HepG2 (cell line): ENCODE data around the gene MROH2A. TPM values are rescaled to one million over a fixed set of nuclear protein-coding genes. Genes with fewer than 3 reads are reported as not detected.

Experiments
- ATF3 ChIP-seq: sonication (generic); formaldehyde crosslinking; IDR thresholded peaks from 2 replicates; pipeline ENCODE4 v1.4.0; 2020; ENCODE audit warnings: missing genetic modification reagents
- CBX1 ChIP-seq: IDR thresholded peaks from one replicate; pipeline ENCODE4 v1.6.1; 2016; ENCODE audit warnings: antibody characterized with exemption, low read depth
- FOSL1 ChIP-seq: sonication (generic); formaldehyde crosslinking; IDR thresholded peaks from 2 replicates; pipeline ENCODE4 v1.9.0; 2021; ENCODE audit warnings: missing genetic modification reagents, borderline replicate concordance
- KDM5B ChIP-seq: sonication (generic); formaldehyde crosslinking; IDR thresholded peaks from 2 replicates; pipeline ENCODE4 v1.4.0; 2020; ENCODE audit warnings: missing genetic modification reagents, mild to moderate bottlenecking, borderline replicate concordance
- MAFF ChIP-seq: IDR thresholded peaks from 2 replicates; pipeline ENCODE4 v1.6.1; 2011; ENCODE audit warnings: low read depth, low read length, improper control_type of control experiment
- MYNN ChIP-seq: sonication (generic); formaldehyde crosslinking; IDR thresholded peaks from 2 replicates; pipeline ENCODE4 v1.4.0; 2020; ENCODE audit warnings: mild to moderate bottlenecking, low read depth, missing genetic modification reagents
- NBN ChIP-seq: fragments of 450-650 bp; conservative IDR thresholded peaks from 2 replicates; pipeline ENCODE4 v1.6.1; 2017
- PHF5A ChIP-seq: IDR thresholded peaks from one replicate; pipeline ENCODE4 v1.6.1; 2018; ENCODE audit warnings: low read depth, missing genetic modification reagents; ENCODE audit not compliant: unreplicated experiment
- PLRG1 ChIP-seq: fragments of 450-650 bp; conservative IDR thresholded peaks from 2 replicates; pipeline ENCODE4 v1.6.1; 2016
- POLR2G ChIP-seq: fragments of 200-400 bp; formaldehyde crosslinking; IDR thresholded peaks from 2 replicates; pipeline ENCODE4 v1.6.1; 2018; ENCODE audit warnings: mild to moderate bottlenecking, low read depth, low read length, moderate library complexity
- SIN3A ChIP-seq: IDR thresholded peaks from 2 replicates; pipeline ENCODE4 v1.6.1; 2011; ENCODE audit warnings: low read depth, mild to moderate bottlenecking, control low read depth, low read length, borderline replicate concordance
- SPEN ChIP-seq: sonication (generic); formaldehyde crosslinking; IDR thresholded peaks from 2 replicates; pipeline ENCODE4 v1.5.1; 2020; ENCODE audit warnings: low read depth, mild to moderate bottlenecking, missing genetic modification reagents
- SRSF4 ChIP-seq: fragments of 200-400 bp; formaldehyde crosslinking; IDR thresholded peaks from one replicate; pipeline ENCODE4 v1.6.1; 2018; ENCODE audit warnings: mild to moderate bottlenecking, low read depth, low read length, moderate library complexity; ENCODE audit not compliant: poor library complexity, severe bottlenecking
- TFDP2 ChIP-seq: sonication (generic); formaldehyde crosslinking; IDR thresholded peaks from 2 replicates; pipeline ENCODE4 v1.4.0; 2020; ENCODE audit warnings: missing genetic modification reagents
- TGIF2 ChIP-seq: IDR thresholded peaks from 2 replicates; pipeline ENCODE4 v1.6.1; 2016; ENCODE audit warnings: control low read depth, missing compliant biosample characterization
- THYN1 ChIP-seq: sonication (generic); formaldehyde crosslinking; IDR thresholded peaks from 2 replicates; pipeline ENCODE4 v1.8.1; 2023; ENCODE audit warnings: low read depth, mild to moderate bottlenecking, moderate library complexity, missing genetic modification reagents, borderline replicate concordance
- ZNF10 ChIP-seq: sonication (generic); formaldehyde crosslinking; IDR thresholded peaks from 2 replicates; pipeline ENCODE4 v1.4.0; 2020; ENCODE audit warnings: mild to moderate bottlenecking, low read depth, missing genetic modification reagents, borderline replicate concordance
- ZNF136 ChIP-seq: sonication (generic); formaldehyde crosslinking; IDR thresholded peaks from 2 replicates; pipeline ENCODE4 v1.8.1; 2022; ENCODE audit warnings: low read depth, mild to moderate bottlenecking, moderate library complexity, missing genetic modification reagents
- ZNF160 ChIP-seq: sonication (generic); formaldehyde crosslinking; IDR thresholded peaks from 2 replicates; pipeline ENCODE4 v1.8.0; 2022; ENCODE audit warnings: mild to moderate bottlenecking, inconsistent platforms, missing genetic modification reagents
- ZNF17 ChIP-seq: sonication (generic); formaldehyde crosslinking; IDR thresholded peaks from 2 replicates; pipeline ENCODE4 v1.5.0; 2020; ENCODE audit warnings: mild to moderate bottlenecking, missing genetic modification reagents
- ZNF296 ChIP-seq: sonication (generic); formaldehyde crosslinking; conservative IDR thresholded peaks from 2 replicates; pipeline ENCODE4 v1.5.0; 2020; ENCODE audit warnings: mild to moderate bottlenecking, missing genetic modification reagents
- ZNF432 ChIP-seq: sonication (generic); formaldehyde crosslinking; IDR thresholded peaks from 2 replicates; pipeline ENCODE4 v1.5.0; 2020; ENCODE audit warnings: missing genetic modification reagents, mild to moderate bottlenecking, borderline replicate concordance
- ZNF441 ChIP-seq: sonication (generic); formaldehyde crosslinking; IDR thresholded peaks from 2 replicates; pipeline ENCODE4 v1.7.0; 2021; ENCODE audit warnings: missing genetic modification reagents, borderline replicate concordance
- ZNF724P ChIP-seq: sonication (generic); formaldehyde crosslinking; IDR thresholded peaks from 2 replicates; pipeline ENCODE4 v1.8.0; 2022; ENCODE audit warnings: missing genetic modification reagents, borderline replicate concordance
- ZNF879 ChIP-seq: sonication (generic); formaldehyde crosslinking; IDR thresholded peaks from 2 replicates; pipeline ENCODE4 v1.8.1; 2023; ENCODE audit warnings: missing genetic modification reagents
- ZSCAN22 ChIP-seq: sonication (generic); formaldehyde crosslinking; IDR thresholded peaks from 2 replicates; pipeline ENCODE4 v1.4.0; 2020; ENCODE audit warnings: mild to moderate bottlenecking, missing genetic modification reagents
- polyA plus RNA-seq, 8 experiments: library from polyadenylated mRNA; depleted of rRNA in 3 of 8; stranded (reverse) in 7 of 8; unstranded in 1 of 8; fragments of >200 nt; fragmentation: Illumina TruSeq in 4 of 8; extraction: Trizol in 4 of 8; gene quantifications; 2 replicates each; pipeline versions ENCODE4 v1.2.1 to v1.2.3, GENCODE V29; 2011 to 2016; ENCODE audit warnings: low read depth in 4 of 8, missing spikeins in 1 of 8, mixed read lengths in 1 of 8; ENCODE audit not compliant: insufficient read depth in 1 of 8
- total RNA-seq, 5 experiments: library from RNA; depleted of rRNA; stranded (reverse); fragments of >200 nt; fragmentation: Illumina TruSeq; extraction: Trizol; gene quantifications; 2 replicates each; pipeline ENCODE4 v1.2.3, GENCODE V29; 2016; ENCODE audit warnings: low read depth in 1 of 5
- TF ChIP-seq, protein P1 (sequence below): sonication (generic); formaldehyde crosslinking; IDR thresholded peaks from 2 replicates; pipeline ENCODE4 v1.4.0; 2020; ENCODE audit warnings: missing genetic modification reagents

MROH2A gene
- total and polyA plus RNA-seq, 2 of the 13 experiments (the other 11 are each of a cell fraction or from before 2014, with no cell fraction given) = 0.03 to 0.04 TPM

DNA sequence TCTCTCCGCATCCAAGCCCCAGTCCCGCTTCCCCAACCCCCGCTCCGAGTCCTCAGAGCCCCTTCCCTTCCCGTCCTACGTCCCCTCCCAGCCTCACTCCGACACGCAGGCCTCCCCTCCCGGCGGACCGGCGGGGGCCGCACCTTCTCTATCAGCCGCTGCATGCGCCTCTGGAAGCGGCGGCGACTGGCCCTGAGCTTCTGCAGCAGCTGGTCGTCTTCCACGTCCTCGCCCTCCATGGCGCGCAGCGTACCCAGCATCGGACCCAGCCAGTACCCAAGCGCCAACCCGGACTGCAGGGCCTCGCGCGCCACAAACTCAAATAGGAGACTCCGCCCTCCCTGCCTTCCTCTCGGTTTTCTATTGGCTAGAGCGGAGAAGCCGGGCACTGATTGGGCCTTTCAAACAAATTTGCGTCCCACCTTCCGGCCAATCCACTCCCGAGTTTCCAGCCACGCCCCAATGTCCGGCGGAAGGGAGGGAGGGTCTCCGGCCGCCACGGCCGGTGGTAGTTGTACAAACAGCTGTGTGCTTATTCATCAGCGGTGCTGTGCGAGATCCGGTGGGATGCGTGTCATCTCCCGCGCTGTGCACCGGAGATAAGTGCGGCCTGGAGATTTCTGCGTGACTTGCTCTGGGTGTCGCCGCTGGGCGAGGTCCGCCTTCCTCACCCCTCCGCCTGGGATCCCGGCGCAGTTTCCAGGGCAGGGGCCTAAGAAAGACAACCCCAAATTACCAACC lies 76.3 kb downstream of the MROH2A start, which contains the start of gene HJURP (continued):
- TF ChIP-seq ZNF724P (peak; percentile 93; the same call in 1 of the 2 replicates), SRSF4 (no peak), MYNN (CRISPR knock-in tag) (peak; percentile 35; the same call in 1 of the 2 replicates), NBN (no peak), TFDP2 (CRISPR knock-in tag) (peak; percentile 99), SPEN (peak; percentile 65), ZNF17 (CRISPR knock-in tag) (no peak), ZNF879 (peak; percentile 65; the same call in 1 of the 2 replicates), PHF5A (CRISPR knock-in tag) (no peak), ZNF432 (CRISPR knock-in tag) (no peak), KDM5B (CRISPR knock-in tag) (peak; percentile 87; the same call in 1 of the 2 replicates), PLRG1 (no peak), TGIF2 (CRISPR knock-in tag) (peak; percentile 92; the same call in 1 of the 2 replicates), ZNF441 (CRISPR knock-in tag) (no peak; the same call in 1 of the 2 replicates), ZSCAN22 (CRISPR knock-in tag) (no peak), FOSL1 (CRISPR knock-in tag) (no peak), SIN3A (peak; percentile 97), POLR2G (peak; percentile 89), ZNF160 (CRISPR knock-in tag) (peak; percentile 84; the same call in 1 of the 2 replicates), THYN1 (CRISPR knock-in tag) (no peak; the same call in 1 of the 2 replicates), ZNF296 (no peak), ZNF10 (CRISPR knock-in tag) (no peak), ATF3 (CRISPR knock-in tag) (peak; percentile 55; the same call in 1 of the 2 replicates), ZNF136 (0 out of 2 replicates have a peak, but pooled peaks have one; percentile 71), CBX1 (peak; percentile 67), MAFF (0 out of 2 replicates have a peak, but pooled peaks have one; percentile 2)
- TF ChIP-seq, protein P1, sequence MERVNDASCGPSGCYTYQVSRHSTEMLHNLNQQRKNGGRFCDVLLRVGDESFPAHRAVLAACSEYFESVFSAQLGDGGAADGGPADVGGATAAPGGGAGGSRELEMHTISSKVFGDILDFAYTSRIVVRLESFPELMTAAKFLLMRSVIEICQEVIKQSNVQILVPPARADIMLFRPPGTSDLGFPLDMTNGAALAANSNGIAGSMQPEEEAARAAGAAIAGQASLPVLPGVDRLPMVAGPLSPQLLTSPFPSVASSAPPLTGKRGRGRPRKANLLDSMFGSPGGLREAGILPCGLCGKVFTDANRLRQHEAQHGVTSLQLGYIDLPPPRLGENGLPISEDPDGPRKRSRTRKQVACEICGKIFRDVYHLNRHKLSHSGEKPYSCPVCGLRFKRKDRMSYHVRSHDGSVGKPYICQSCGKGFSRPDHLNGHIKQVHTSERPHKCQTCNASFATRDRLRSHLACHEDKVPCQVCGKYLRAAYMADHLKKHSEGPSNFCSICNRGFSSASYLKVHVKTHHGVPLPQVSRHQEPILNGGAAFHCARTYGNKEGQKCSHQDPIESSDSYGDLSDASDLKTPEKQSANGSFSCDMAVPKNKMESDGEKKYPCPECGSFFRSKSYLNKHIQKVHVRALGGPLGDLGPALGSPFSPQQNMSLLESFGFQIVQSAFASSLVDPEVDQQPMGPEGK (CRISPR knock-in tag) = no peak; the same call in 1 of the 2 replicates
